Measurements from ENCODE around the gene XKR3.
"Not testable (repeated sequence)": the region's sequence is repeated elsewhere in the genome, so short reads cannot be mapped to it uniquely, and the experiment has no call there.

XKR3 gene

GRCh38 chr22:16824716-16825687 is at the start of gene XKR3:
Gene XKR3, minus strand, starts transcription at chr22:16825411. Its CDS starts 17,338 bp downstream, at chr22:16808073.
- DNase-seq, result no peak

GRCh38 chr22:16869640-16870039 is 44.4 kb upstream of the XKR3 start:
- DNase-seq, result not testable (repeated sequence)

GRCh38 chr22:16866167-16866566 is 41.0 kb upstream of the XKR3 start:
- no peak for DNase-seq

GRCh38 chr22:16856851-16857250 is 31.6 kb upstream of the XKR3 start:
- DNase-seq, result not testable (repeated sequence)

GRCh38 chr22:16854631-16855030 is 29.4 kb upstream of the XKR3 start:
- DNase-seq, result no peak

- DNase-seq, result not testable (repeated sequence)
These were observed 26.2 kb upstream of the XKR3 start for GRCh38 chr22:16851268-16851996.

- no peak for DNase-seq
These were observed 22.1 kb upstream of the XKR3 start for GRCh38 chr22:16847271-16847670.

GRCh38 chr22:16845881-16846280 is 20.7 kb upstream of the XKR3 start:
- no peak for DNase-seq

- DNase-seq, result no peak
These were observed 20.3 kb upstream of the XKR3 start for GRCh38 chr22:16845465-16845864.

- no peak for DNase-seq
These were observed 19.3 kb upstream of the XKR3 start for GRCh38 chr22:16844529-16844928.

- no peak for DNase-seq
These were observed 12.9 kb upstream of the XKR3 start for GRCh38 chr22:16838073-16838472.

GRCh38 chr22:16834971-16835370 is 9.8 kb upstream of the XKR3 start:
- no peak for DNase-seq

GRCh38 chr22:16831257-16831656 is 6.0 kb upstream of the XKR3 start:
- DNase-seq, result no peak

- no peak for DNase-seq
These were observed 4.8 kb upstream of the XKR3 start for GRCh38 chr22:16829985-16830384.

- DNase-seq, result no peak
These were observed 3.7 kb upstream of the XKR3 start for GRCh38 chr22:16828876-16829275.

GRCh38 chr22:16827506-16827905 is 2.3 kb upstream of the XKR3 start:
- DNase-seq, result no peak

- no peak for DNase-seq
These were observed 6.0 kb downstream of the XKR3 start for GRCh38 chr22:16819249-16819648.

- DNase-seq, result no peak
These were observed 6.7 kb downstream of the XKR3 start for GRCh38 chr22:16818538-16818937.

GRCh38 chr22:16815073-16815472 is 10.1 kb downstream of the XKR3 start:
- DNase-seq, result no peak

GRCh38 chr22:16810188-16810802 is 14.9 kb downstream of the XKR3 start:
- no peak for DNase-seq

GRCh38 chr22:16808744-16809143 is 16.5 kb downstream of the XKR3 start:
- no peak for DNase-seq

- no peak for DNase-seq
These were observed 18.1 kb downstream of the XKR3 start for GRCh38 chr22:16807109-16807508.

- DNase-seq, result no peak
These were observed 18.8 kb downstream of the XKR3 start for GRCh38 chr22:16806401-16806800.

- no peak for DNase-seq
These were observed 20.3 kb downstream of the XKR3 start for GRCh38 chr22:16804882-16805281.
